CD14-positive monocyte (primary cell): ENCODE data around the gene AGAP1. TPM values are rescaled to one million over a fixed set of nuclear protein-coding genes. Genes with fewer than 3 reads are reported as not detected.

Experiments used
- DNase-seq, 3 donors: peaks; one replicate each; pipeline ENCODE4 v3.0.0-alpha.2; 2011 to 2022
- H2AFZ ChIP-seq: 2 replicates; pipeline ENCODE4 v1.6.0; 2012; ENCODE audit warnings: mild to moderate bottlenecking, low read depth, low read length, inconsistent platforms; ENCODE audit not compliant: insufficient read depth, poor library complexity, severe bottlenecking
- H3K27ac ChIP-seq, 2 donors: 1 replicate in 1 of 2; 2 replicates in 1 of 2; pipeline ENCODE4 v1.5.1; 2012 to 2013; ENCODE audit warnings: low read length in 2 of 2, control low read depth in 1 of 2, inconsistent platforms in 1 of 2, low read depth in 1 of 2, mild to moderate bottlenecking in 1 of 2
- H3K27me3 ChIP-seq, 2 donors: one replicate each; pipeline versions ENCODE4 v1.6.0 to v1.6.1; 2011 to 2013; ENCODE audit warnings: low read length in 2 of 2; ENCODE audit not compliant: control insufficient read depth in 2 of 2, insufficient read depth in 2 of 2
- H3K36me3 ChIP-seq, 2 donors: replicated peaks in 1 of 2; 1 replicate in 1 of 2; 2 replicates in 1 of 2; pipeline versions ENCODE4 v1.5.1 to v1.6.1; 2012 to 2013; ENCODE audit warnings: low read length in 2 of 2, control low read depth in 1 of 2, inconsistent platforms in 1 of 2, mild to moderate bottlenecking in 1 of 2; ENCODE audit not compliant: insufficient read depth in 2 of 2, control insufficient read depth in 1 of 2
- H3K4me1 ChIP-seq, 2 donors: 1 replicate in 1 of 2; 2 replicates in 1 of 2; pipeline versions ENCODE4 v1.5.1 to v1.6.1; 2012 to 2013; ENCODE audit warnings: low read length in 2 of 2, control low read depth in 1 of 2, inconsistent platforms in 1 of 2, mild to moderate bottlenecking in 1 of 2, moderate library complexity in 1 of 2; ENCODE audit not compliant: insufficient read depth in 2 of 2, control insufficient read depth in 1 of 2
- H3K4me2 ChIP-seq: replicated peaks from 2 replicates; pipeline ENCODE3; 2012; ENCODE audit warnings: low read length, moderate library complexity, mild to moderate bottlenecking; ENCODE audit not compliant: poor library complexity, severe bottlenecking; ENCODE audit errors: extremely low read depth
- H3K4me3 ChIP-seq, 3 experiments: fragments of 200-600 bp in 1 of 3; sonication (generic) in 1 of 3; replicated peaks in 1 of 3; 1 replicate in 2 of 3; 2 replicates in 1 of 3; pipeline ENCODE4 v1.5.1; 2011 to 2013; ENCODE audit warnings: low read length in 3 of 3, mild to moderate bottlenecking in 3 of 3, control low read depth in 2 of 3, low read depth in 2 of 3, inconsistent platforms in 1 of 3, moderate library complexity in 1 of 3
- H3K79me2 ChIP-seq: 2 replicates; pipeline ENCODE4 v1.6.0; 2012; ENCODE audit warnings: mild to moderate bottlenecking, control low read depth, inconsistent platforms, low read length, moderate library complexity; ENCODE audit not compliant: insufficient read depth
- H3K9ac ChIP-seq: 2 replicates; pipeline ENCODE4 v1.6.0; 2017; ENCODE audit warnings: low read length, mild to moderate bottlenecking; ENCODE audit not compliant: insufficient read depth, poor library complexity, severe bottlenecking
- H3K9me3 ChIP-seq, 2 donors: replicated peaks in 1 of 2; 1 replicate in 1 of 2; 2 replicates in 1 of 2; pipeline versions ENCODE4 v1.5.1 to v1.6.1; 2012 to 2013; ENCODE audit warnings: low read length in 2 of 2, control low read depth in 1 of 2; ENCODE audit not compliant: control insufficient read depth in 1 of 2, insufficient read depth in 1 of 2
- H4K20me1 ChIP-seq: 2 replicates; pipeline ENCODE4 v1.6.0; 2012; ENCODE audit warnings: mild to moderate bottlenecking, low read length, control low read depth, moderate library complexity; ENCODE audit not compliant: insufficient read depth
- H3K27ac Mint-ChIP-seq, 7 donors: one replicate each; pipeline ENCODE4 v1.8.0; 2020; ENCODE audit warnings: mild to moderate bottlenecking in 7 of 7, mixed read lengths in 7 of 7, moderate library complexity in 6 of 7, inconsistent platforms in 2 of 7
- H3K27me3 Mint-ChIP-seq, 3 donors: one replicate each; pipeline ENCODE4 v1.8.0; 2021 to 2022; ENCODE audit warnings: low read depth in 3 of 3, mild to moderate bottlenecking in 3 of 3, mixed read lengths in 3 of 3, moderate library complexity in 3 of 3, inconsistent platforms in 1 of 3
- H3K36me3 Mint-ChIP-seq, 2 donors: one replicate each; pipeline ENCODE4 v1.8.0; 2020; ENCODE audit warnings: mixed read lengths in 2 of 2, inconsistent platforms in 1 of 2, mild to moderate bottlenecking in 1 of 2
- H3K4me1 Mint-ChIP-seq: one replicate; pipeline ENCODE4 v1.8.0; 2020; ENCODE audit warnings: mild to moderate bottlenecking, mixed read lengths
- H3K4me3 Mint-ChIP-seq, 2 donors: one replicate each; pipeline ENCODE4 v1.8.0; 2020; ENCODE audit warnings: mild to moderate bottlenecking in 2 of 2, mixed read lengths in 2 of 2, moderate library complexity in 1 of 2
- H3K9me3 Mint-ChIP-seq, 7 donors: one replicate each; pipeline ENCODE4 v1.8.0; 2020 to 2022; ENCODE audit warnings: mixed read lengths in 7 of 7, mild to moderate bottlenecking in 6 of 7, moderate library complexity in 6 of 7, inconsistent platforms in 2 of 7
- WGBS: methylation state at CpG from one replicate; pipeline ENCODE4 v1.1.5; 2013; ENCODE audit warnings: missing lambda C conversion rate; ENCODE audit not compliant: insufficient coverage; 5-methylcytosine and 5-hydroxymethylcytosine counted together
- intact Hi-C, 2 donors: fragments of 100-400 bp; cut with micrococcal nuclease; formaldehyde crosslinking; loops; one replicate each; pipeline versions ENCODE4 v1.15.0 to v1.15.1; 2023
- polyA plus RNA-seq, 3 donors: library from polyadenylated mRNA; depleted of rRNA in 1 of 3; unstranded in 2 of 3; stranded (reverse) in 1 of 3; fragments of 300-500 nt in 2 of 3; fragments of >200 nt in 1 of 3; fragmentation: Illumina TruSeq in 2 of 3; gene quantifications; 1 replicate in 2 of 3; 2 replicates in 1 of 3; pipeline ENCODE4 v1.2.3, GENCODE V29; 2012 to 2021
- TF ChIP-seq, protein P1 (sequence below): fragments of 200-600 bp; IDR thresholded peaks from one replicate; pipeline ENCODE4 v1.8.0; 2022; ENCODE audit warnings: antibody characterized with exemption, mild to moderate bottlenecking

The AGAP1 gene
- polyA plus RNA-seq, 3 donors: 0.12 TPM; not detected in 2

DNA sequence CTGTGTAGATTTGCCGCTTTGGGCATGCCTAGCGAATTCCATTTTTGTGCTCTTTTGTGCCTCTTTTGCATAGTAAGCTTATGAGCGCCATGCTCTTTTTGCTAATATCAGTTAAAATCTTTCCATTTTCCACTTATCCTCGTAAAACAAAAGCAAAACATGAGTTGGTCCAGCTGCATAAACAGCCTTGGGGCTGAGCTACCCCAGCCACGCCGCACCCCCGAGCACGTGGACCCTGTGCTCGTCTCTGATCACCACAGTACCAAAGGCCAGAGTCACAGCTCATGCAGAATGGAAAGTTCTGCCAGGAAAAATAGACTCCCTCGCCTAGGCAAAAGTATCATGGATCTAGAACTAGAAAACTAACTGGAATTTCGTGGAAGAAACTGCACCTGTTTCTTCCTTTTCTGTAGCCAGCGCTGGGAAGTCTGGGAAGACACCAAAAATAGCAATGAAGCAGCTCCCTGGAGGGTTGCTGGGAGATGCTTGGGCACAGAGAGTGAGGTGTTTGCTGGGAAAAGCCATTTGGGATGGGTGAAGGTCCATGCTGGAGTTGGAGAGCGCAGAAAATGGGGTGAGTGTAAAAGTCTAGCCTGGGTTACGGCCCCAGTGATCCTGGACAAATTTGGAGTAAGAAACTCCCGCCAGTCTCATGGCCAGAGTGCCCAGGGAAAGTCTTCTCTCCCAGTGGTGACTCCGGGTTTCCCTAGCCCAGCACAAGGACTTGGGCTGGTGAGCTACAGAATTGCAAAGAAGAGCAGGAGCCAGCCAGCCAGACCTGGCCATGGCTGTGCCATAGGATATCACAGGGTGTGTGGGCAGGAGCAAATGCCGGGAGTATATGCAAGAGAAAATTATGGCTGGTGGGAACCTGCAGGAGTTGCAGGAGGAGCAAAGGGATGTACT is 456.0 kb downstream of the AGAP1 start:
- WGBS: 90% methylated on average over 16 of the region's 17 CpGs
- TF ChIP-seq, protein P1, sequence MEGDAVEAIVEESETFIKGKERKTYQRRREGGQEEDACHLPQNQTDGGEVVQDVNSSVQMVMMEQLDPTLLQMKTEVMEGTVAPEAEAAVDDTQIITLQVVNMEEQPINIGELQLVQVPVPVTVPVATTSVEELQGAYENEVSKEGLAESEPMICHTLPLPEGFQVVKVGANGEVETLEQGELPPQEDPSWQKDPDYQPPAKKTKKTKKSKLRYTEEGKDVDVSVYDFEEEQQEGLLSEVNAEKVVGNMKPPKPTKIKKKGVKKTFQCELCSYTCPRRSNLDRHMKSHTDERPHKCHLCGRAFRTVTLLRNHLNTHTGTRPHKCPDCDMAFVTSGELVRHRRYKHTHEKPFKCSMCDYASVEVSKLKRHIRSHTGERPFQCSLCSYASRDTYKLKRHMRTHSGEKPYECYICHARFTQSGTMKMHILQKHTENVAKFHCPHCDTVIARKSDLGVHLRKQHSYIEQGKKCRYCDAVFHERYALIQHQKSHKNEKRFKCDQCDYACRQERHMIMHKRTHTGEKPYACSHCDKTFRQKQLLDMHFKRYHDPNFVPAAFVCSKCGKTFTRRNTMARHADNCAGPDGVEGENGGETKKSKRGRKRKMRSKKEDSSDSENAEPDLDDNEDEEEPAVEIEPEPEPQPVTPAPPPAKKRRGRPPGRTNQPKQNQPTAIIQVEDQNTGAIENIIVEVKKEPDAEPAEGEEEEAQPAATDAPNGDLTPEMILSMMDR: no peak
- H4K20me1 ChIP-seq: no peaks in the 10 kb centered on the region
- no peaks in the 10 kb centered on the region for H3K9me3 ChIP-seq
- Mint-ChIP-seq H3K27me3 (peaks cover 1 to 5% (median 3%) of the 10 kb centered on the region in 3 donors), H3K4me1 (no peaks in the 10 kb centered on the region), H3K36me3 (no peaks in the 10 kb centered on the region), H3K9me3 (peaks cover 0 to 2% (median 0%) of the 10 kb centered on the region in 7 donors), H3K27ac (peak overlapping the region in 1 of 7 donors; percentile 81), H3K4me3 (no peak overlapping the region)
- intact Hi-C loops: no loop called here
- no peak for DNase-seq
- H3K9ac ChIP-seq: no peak overlapping the region
- no peaks in the 10 kb centered on the region for H3K27me3 ChIP-seq
- no peak overlapping the region for H2AFZ ChIP-seq
- no peaks in the 10 kb centered on the region for H3K4me1 ChIP-seq
- no peak overlapping the region for H3K4me2 ChIP-seq
- H3K27ac ChIP-seq: no peak overlapping the region
- no peaks in the 10 kb centered on the region for H3K79me2 ChIP-seq
- H3K4me3 ChIP-seq: no peak overlapping the region
- H3K36me3 ChIP-seq: no peaks in the 10 kb centered on the region

DNA sequence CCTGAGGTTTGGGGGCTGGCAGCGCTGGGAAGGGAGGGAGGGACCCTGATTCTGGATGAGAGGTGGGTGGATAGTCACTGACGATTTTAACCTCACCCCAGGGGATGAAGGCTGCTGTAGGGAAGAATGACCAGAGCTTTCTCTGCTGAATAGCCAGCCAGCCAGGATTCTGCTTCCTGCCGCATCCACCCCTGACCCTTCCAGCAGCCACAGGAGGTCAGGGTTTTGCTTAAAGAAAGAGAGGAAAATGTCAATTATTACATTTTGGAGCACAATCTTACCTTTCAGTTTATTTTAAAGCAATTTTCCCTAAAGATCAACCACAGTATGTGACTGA is 456.6 kb downstream of the AGAP1 start:
- Histone ChIP-seq H3K4me3 (no peak overlapping the region), H3K27ac (no peak overlapping the region), H4K20me1 (no peaks in the 10 kb centered on the region), H3K9me3 (no peaks in the 10 kb centered on the region), H3K4me1 (no peaks in the 10 kb centered on the region), H3K36me3 (no peaks in the 10 kb centered on the region), H3K9ac (no peak overlapping the region), H3K27me3 (no peaks in the 10 kb centered on the region), H2AFZ (no peak overlapping the region), H3K4me2 (no peak overlapping the region), H3K79me2 (no peaks in the 10 kb centered on the region)
- TF ChIP-seq, protein P1: no peak
- Mint-ChIP-seq H3K4me3 (no peak overlapping the region), H3K4me1 (no peaks in the 10 kb centered on the region), H3K27ac (peak overlapping the region in 1 of 7 donors; percentile 81), H3K27me3 (peaks cover 1 to 8% (median 5%) of the 10 kb centered on the region in 3 donors), H3K9me3 (peaks cover 0 to 2% (median 0%) of the 10 kb centered on the region in 7 donors), H3K36me3 (no peaks in the 10 kb centered on the region)
- intact Hi-C loops: no loop called here
- no peak for DNase-seq
- WGBS: 60% methylated on average over 1 of the region's 3 CpGs
